ENCODE data around the gene CPT1B.
A peak's percentile ranks its signal among the peaks of the same experiment; 100 is the strongest.

CPT1B gene

DNA sequence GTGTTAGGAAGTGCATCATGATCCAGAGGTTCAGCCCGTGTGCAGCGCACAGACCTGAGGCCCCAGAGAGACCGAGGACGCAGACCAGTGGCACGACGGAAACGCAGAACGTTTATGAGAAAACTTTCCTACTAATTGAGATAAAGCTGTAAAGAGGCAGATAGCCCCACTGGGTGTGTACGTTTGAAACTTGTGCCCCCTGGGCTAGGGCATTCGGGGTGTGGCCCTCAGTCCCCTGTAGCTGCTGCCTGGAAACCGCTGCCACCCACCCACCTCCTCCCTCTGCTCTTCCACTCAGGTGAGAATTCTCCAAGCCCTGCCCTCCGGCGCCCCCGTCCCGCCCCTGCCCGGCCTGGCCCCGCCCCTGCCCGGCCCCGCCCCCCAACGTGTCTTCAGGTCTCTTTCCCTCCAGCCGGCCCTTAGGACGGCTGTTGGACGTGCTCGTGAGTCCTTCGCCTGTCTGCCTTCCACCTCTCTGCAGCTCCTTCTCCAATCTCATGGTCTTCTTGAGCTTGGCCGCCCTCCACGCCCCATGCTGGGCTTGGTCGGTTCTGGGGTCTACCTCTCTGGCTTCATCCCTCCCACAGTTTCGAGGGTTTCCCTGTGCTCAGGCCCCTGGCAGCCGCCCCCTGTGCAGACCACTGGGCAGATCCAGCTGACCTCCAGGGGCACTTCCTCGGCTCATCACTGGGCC is 34.4 kb upstream of the CPT1B start (continued):
- TF ChIP-seq ZBTB21 (tag by site-specific recombination; IDR thresholded peaks at IDR 0.05) (no peak), SP2 (tag by site-specific recombination; IDR thresholded peaks at IDR 0.05) (0 out of 2 replicates have a peak, but pooled peaks have one; percentile 28), ZNF677 (tag by site-specific recombination; IDR thresholded peaks at IDR 0.05) (no peak), ZNF768 (tag by site-specific recombination; IDR thresholded peaks at IDR 0.05) (no peak), HOXC10 (CRISPR knock-in tag; IDR thresholded peaks at IDR 0.05) (no peak), ZNF140 (tag by site-specific recombination; IDR thresholded peaks at IDR 0.05) (no peak), ZNF621 (tag by site-specific recombination; IDR thresholded peaks at IDR 0.05) (no peak), RBAK (tag by site-specific recombination; IDR thresholded peaks at IDR 0.05) (no peak), ZNF423 (tag by site-specific recombination; IDR thresholded peaks at IDR 0.05) (no peak), ZNF433 (tag by site-specific recombination; IDR thresholded peaks at IDR 0.05; ENCODE audit: low read depth) (no peak), ZNF654 (tag by site-specific recombination; IDR thresholded peaks at IDR 0.05; ENCODE audit: low read depth) (no peak), ZBTB7A (tag by site-specific recombination; IDR thresholded peaks at IDR 0.05; ENCODE audit: low read depth) (no peak), ZNF555 (tag by site-specific recombination; conservative IDR thresholded peaks at IDR 0.05) (no peak), ZSCAN16 (tag by site-specific recombination; IDR thresholded peaks at IDR 0.05) (no peak), ZBTB17 (tag by site-specific recombination; IDR thresholded peaks at IDR 0.05) (no peak), ZFHX2 (tag by site-specific recombination; conservative IDR thresholded peaks at IDR 0.05) (0 out of 2 replicates have a peak, but pooled peaks have one; percentile 15), KLF9 (tag by site-specific recombination; IDR thresholded peaks at IDR 0.05; ENCODE audit: low read depth) (peak; percentile 45; the same call in 1 of the 2 replicates)
- TF ChIP-seq, protein P1, sequence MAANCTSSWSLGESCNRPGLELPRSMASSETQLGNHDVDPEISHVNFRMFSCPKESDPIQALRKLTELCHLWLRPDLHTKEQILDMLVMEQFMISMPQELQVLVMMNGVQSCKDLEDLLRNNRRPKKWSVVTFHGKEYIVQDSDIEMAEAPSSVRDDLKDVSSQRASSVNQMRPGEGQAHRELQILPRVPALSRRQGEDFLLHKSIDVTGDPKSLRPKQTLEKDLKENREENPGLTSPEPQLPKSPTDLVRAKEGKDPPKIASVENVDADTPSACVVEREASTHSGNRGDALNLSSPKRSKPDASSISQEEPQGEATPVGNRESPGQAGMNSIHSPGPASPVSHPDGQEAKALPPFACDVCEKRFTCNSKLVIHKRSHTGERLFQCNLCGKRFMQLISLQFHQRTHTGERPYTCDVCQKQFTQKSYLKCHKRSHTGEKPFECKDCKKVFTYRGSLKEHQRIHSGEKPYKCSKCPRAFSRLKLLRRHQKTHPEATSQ (tag by site-specific recombination; IDR thresholded peaks at IDR 0.05) = no peak
- TF ChIP-seq, protein P2, sequence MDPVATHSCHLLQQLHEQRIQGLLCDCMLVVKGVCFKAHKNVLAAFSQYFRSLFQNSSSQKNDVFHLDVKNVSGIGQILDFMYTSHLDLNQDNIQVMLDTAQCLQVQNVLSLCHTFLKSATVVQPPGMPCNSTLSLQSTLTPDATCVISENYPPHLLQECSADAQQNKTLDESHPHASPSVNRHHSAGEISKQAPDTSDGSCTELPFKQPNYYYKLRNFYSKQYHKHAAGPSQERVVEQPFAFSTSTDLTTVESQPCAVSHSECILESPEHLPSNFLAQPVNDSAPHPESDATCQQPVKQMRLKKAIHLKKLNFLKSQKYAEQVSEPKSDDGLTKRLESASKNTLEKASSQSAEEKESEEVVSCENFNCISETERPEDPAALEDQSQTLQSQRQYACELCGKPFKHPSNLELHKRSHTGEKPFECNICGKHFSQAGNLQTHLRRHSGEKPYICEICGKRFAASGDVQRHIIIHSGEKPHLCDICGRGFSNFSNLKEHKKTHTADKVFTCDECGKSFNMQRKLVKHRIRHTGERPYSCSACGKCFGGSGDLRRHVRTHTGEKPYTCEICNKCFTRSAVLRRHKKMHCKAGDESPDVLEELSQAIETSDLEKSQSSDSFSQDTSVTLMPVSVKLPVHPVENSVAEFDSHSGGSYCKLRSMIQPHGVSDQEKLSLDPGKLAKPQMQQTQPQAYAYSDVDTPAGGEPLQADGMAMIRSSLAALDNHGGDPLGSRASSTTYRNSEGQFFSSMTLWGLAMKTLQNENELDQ (tag by site-specific recombination; IDR thresholded peaks at IDR 0.05; ENCODE audit: low read depth) = no peak
- TF ChIP-seq, protein P3, sequence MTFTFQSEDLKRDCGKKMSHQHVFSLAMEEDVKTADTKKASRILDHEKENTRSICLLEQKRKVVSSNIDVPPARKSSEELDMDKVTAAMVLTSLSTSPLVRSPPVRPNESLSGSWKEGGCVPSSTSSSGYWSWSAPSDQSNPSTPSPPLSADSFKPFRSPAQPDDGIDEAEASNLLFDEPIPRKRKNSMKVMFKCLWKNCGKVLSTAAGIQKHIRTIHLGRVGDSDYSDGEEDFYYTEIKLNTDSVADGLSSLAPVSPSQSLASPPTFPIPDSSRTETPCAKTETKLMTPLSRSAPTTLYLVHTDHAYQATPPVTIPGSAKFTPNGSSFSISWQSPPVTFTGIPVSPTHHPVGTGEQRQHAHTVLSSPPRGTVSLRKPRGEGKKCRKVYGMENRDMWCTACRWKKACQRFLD (tag by site-specific recombination; IDR thresholded peaks at IDR 0.05) = no peak
- TF ChIP-seq, protein P4, sequence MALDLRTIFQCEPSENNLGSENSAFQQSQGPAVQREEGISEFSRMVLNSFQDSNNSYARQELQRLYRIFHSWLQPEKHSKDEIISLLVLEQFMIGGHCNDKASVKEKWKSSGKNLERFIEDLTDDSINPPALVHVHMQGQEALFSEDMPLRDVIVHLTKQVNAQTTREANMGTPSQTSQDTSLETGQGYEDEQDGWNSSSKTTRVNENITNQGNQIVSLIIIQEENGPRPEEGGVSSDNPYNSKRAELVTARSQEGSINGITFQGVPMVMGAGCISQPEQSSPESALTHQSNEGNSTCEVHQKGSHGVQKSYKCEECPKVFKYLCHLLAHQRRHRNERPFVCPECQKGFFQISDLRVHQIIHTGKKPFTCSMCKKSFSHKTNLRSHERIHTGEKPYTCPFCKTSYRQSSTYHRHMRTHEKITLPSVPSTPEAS (tag by site-specific recombination; IDR thresholded peaks at IDR 0.05) = no peak

DNA sequence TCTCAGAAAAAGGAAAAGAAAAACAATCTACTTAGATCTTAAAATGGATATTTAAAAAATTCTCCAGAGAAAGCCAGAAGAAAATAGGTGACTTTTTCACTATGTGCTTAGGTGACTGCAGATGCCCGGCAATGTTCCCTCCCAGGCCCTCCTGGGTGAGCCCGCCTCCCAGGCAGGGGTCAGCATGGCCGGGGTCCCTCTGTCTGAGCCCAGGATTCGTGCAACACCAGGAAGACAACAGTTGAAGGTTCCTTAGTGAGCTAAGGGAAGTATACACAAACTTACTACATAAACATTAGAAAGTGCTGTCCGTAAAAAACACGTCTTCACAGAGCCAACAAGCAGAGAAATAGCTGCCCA is 33.9 kb upstream of the CPT1B start:
- Histone ChIP-seq H3K36me3 (ENCODE audit: control insufficient read depth in 2 of 2, insufficient read depth in 1 of 2, low read length in 2 of 2) (peaks cover 0 to 28% of the 10 kb centered on the region in 2 experiments; a peak in 1 of 3 replicates), H3K4me3 (ENCODE audit: low read depth, low read length) (no peak overlapping the region), H3K9me3 (ENCODE audit: control insufficient read depth, insufficient read depth, low read depth, low read length) (no peaks in the 10 kb centered on the region), H3K27ac (ENCODE audit: extremely low read depth, low read depth, low read length) (no peak overlapping the region), H3K4me1 (ENCODE audit: control insufficient read depth, insufficient read depth, low read length) (peaks cover 4% of the 10 kb centered on the region; the same call in 1 of the 2 replicates)
- TF ChIP-seq ZNF558 (tag by site-specific recombination; IDR thresholded peaks at IDR 0.05) = no peak
- peak; percentile 93 for TF ChIP-seq PRDM1 (tag by site-specific recombination; IDR thresholded peaks at IDR 0.05)
- no peak for TF ChIP-seq GFI1B (tag by site-specific recombination; IDR thresholded peaks at IDR 0.05)
- no peak for TF ChIP-seq ZNF202 (tag by site-specific recombination; IDR thresholded peaks at IDR 0.05; ENCODE audit: borderline replicate concordance)
- ChIA-PET POLR2A (interaction anchor here (2.1 kb wide), 1 partner anchor 11 kb away, joined by 6 read pairs; no protein-coding TSS in a partner anchor), CTCF (interaction anchor here (0.8 kb wide), 1 partner anchor 13 kb away, joined by 3 read pairs; no protein-coding TSS in a partner anchor)
